C4-2B (cell line): ENCODE results near the gene NDFIP2.

ENCODE experiments used
- H3K27ac ChIP-seq: fragments of 450-650 bp; 2 replicates; pipeline ENCODE4 v1.5.1; 2017
- CTCF ChIP-seq: fragments of 450-650 bp; conservative IDR thresholded peaks from 2 replicates; pipeline ENCODE4 v1.5.1; 2017; ENCODE audit warnings: mild to moderate bottlenecking
- ZFX ChIP-seq: fragments of 450-650 bp; IDR thresholded peaks from 2 replicates; pipeline ENCODE4 v1.6.1; 2017

NDFIP2 gene

GRCh38 chr13:79451500-79451962 is 29.4 kb upstream of the NDFIP2 start:
- no peak for TF ChIP-seq CTCF
- TF ChIP-seq ZFX = no peak
- H3K27ac ChIP-seq = no peak overlapping the region

- no peak overlapping the region for H3K27ac ChIP-seq
- TF ChIP-seq CTCF (no peak), ZFX (no peak)
Observed at GRCh38 chr13:79452239-79452913, 28.6 kb upstream of the NDFIP2 start.

GRCh38 chr13:79455331-79455730 is 25.6 kb upstream of the NDFIP2 start:
- TF ChIP-seq CTCF (no peak), ZFX (no peak)
- H3K27ac ChIP-seq = no peak overlapping the region

GRCh38 chr13:79456051-79456450 is 24.9 kb upstream of the NDFIP2 start:
- H3K27ac ChIP-seq = no peak overlapping the region

GRCh38 chr13:79456656-79457365 is 24.1 kb upstream of the NDFIP2 start:
- no peak overlapping the region for H3K27ac ChIP-seq
- no peak for TF ChIP-seq CTCF
- no peak for TF ChIP-seq ZFX

More at GRCh38 chr13:79456051-79456450, 24.9 kb upstream of the NDFIP2 start:
- TF ChIP-seq ZFX (no peak), CTCF (no peak)

GRCh38 chr13:79457390-79457789 is 23.6 kb upstream of the NDFIP2 start:
- TF ChIP-seq CTCF (no peak), ZFX (no peak)
- no peak overlapping the region for H3K27ac ChIP-seq

GRCh38 chr13:79457948-79458347 is 23.0 kb upstream of the NDFIP2 start:
- no peak for TF ChIP-seq CTCF
- no peak for TF ChIP-seq ZFX
- no peak overlapping the region for H3K27ac ChIP-seq
